ENCODE measurements around the gene MRRF. TPM values are rescaled to one million over a fixed set of nuclear protein-coding genes. Genes with fewer than 3 reads are reported as not detected.

The MRRF gene
- total and polyA plus RNA-seq, 2 donors (not counting 3 experiments of a cell fraction or from before 2014, with no cell fraction given), result 27.2 to 36.4 TPM

GRCh38 chr9:122228568-122229484, 35.9 kb upstream of the MRRF start, which contains the start of gene LHX6:
LHX6 (minus strand) TSS chr9:122228957; CDS start chr9:122228740, 217 bp downstream.
- DNase-seq (ENCODE audit: low read depth, low spot score), result peak; percentile 43
- H3K9ac ChIP-seq (replicated peaks; ENCODE audit: extremely low read depth, insufficient read depth, low read length), result peak within 1 kb of the TSS; percentile 18
- POLR2A ChIA-PET, result interaction anchor here (0.6 to 1.1 kb wide), 2 partner anchors 27 to 1819 kb away, joined by 3 read pairs; no protein-coding TSS in a partner anchor

More at GRCh38 chr9:122228568-122229484, 35.9 kb upstream of the MRRF start, which contains the start of gene LHX6:
- dilution Hi-C loops (cut with MboI; ENCODE audit: extremely low pct_ligation_motif_present, low sequenced_read_pairs), result no loop called here
- Histone ChIP-seq H3K4me3 (replicated peaks in 1 of 3; ENCODE audit: insufficient read depth in 1 of 3, low read depth in 1 of 3, low read length in 3 of 3) (peak within 1 kb of the TSS; percentile 18 to 55 (median 41)), H3K4me2 (ENCODE audit: insufficient read depth, low read length) (peak within 1 kb of the TSS; percentile 60), H3K79me2 (ENCODE audit: control insufficient read depth, insufficient read depth, low read length) (no peaks in the 10 kb centered on the region), H3K4me1 (ENCODE audit: control insufficient read depth, extremely low read depth, insufficient read depth, low read length) (peaks cover 10% of the 10 kb centered on the region), H3K9me3 (replicated peaks; ENCODE audit: control insufficient read depth, insufficient read depth, low read length) (no peaks in the 10 kb centered on the region), H3K27ac (ENCODE audit: insufficient read depth, low read depth, low read length) (no peak within 1 kb of the TSS), H3K27me3 (ENCODE audit: control insufficient read depth in 2 of 2, insufficient read depth in 2 of 2, low read length in 2 of 2) (peaks cover 42 to 54% of the 10 kb centered on the region in 2 experiments), H3K9me1 (replicated peaks; ENCODE audit: control insufficient read depth, extremely low read depth, insufficient read depth, low read length) (no peaks in the 10 kb centered on the region), H4K20me1 (replicated peaks; ENCODE audit: control insufficient read depth, extremely low read depth, insufficient read depth, low read length) (no peaks in the 10 kb centered on the region), H3K36me3 (ENCODE audit: control insufficient read depth in 2 of 2, extremely low read depth in 1 of 2, insufficient read depth in 2 of 2, low read length in 2 of 2) (no peaks in the 10 kb centered on the region), H2AFZ (ENCODE audit: low read depth, low read length) (peak within 1 kb of the TSS; percentile 71)
- CTCF ChIA-PET, result interaction anchor here (0.6 to 2.1 kb wide), 7 partner anchors 26 to 130 kb away, joined by 3 to 15 read pairs (median 3); no protein-coding TSS in a partner anchor
- FAIRE-seq, result peak; percentile 71
- BruUV-seq (replicated peaks), result no TSS peak
- intact Hi-C loops (cut with micrococcal nuclease), result loop anchor here (1.0 to 5.0 kb wide), 3 partner anchors 72 to 118 kb away; partner anchors contain the start of genes MORN5 and NDUFA8
- TF ChIP-seq CTCF (IDR thresholded peaks at IDR 0.05; ENCODE audit: extremely low read depth in 1 of 2, insufficient read depth in 1 of 2, low read depth in 1 of 2, low read length in 2 of 2) (no peak), POLR2A (IDR thresholded peaks at IDR 0.05; ENCODE audit: low read depth, low read length) (no peak), EZH2 (IDR thresholded peaks at IDR 0.05; ENCODE audit: borderline replicate concordance, low read depth, low read length, severe bottlenecking) (peak; percentile 80), JUN (IDR thresholded peaks at IDR 0.05; ENCODE audit: borderline replicate concordance, insufficient read depth, insufficient read length, low read depth) (peak; percentile 28), FOS (IDR thresholded peaks at IDR 0.05; ENCODE audit: borderline replicate concordance, insufficient read depth, low read length) (peak; percentile 66)

Data from endothelial cell of umbilical vein (primary cell).